ENCODE data around the gene NKX1-2. TPM values are rescaled to one million over a fixed set of nuclear protein-coding genes. Genes with fewer than 3 reads are reported as not detected.
A peak's percentile ranks its signal among the peaks of the same experiment; 100 is the strongest.
"Not testable (repeated sequence)": the region's sequence is repeated elsewhere in the genome, so short reads cannot be mapped to it uniquely, and the experiment has no call there.

Gene NKX1-2
- polyA plus RNA-seq, 10 donors, result not detected

DNA sequence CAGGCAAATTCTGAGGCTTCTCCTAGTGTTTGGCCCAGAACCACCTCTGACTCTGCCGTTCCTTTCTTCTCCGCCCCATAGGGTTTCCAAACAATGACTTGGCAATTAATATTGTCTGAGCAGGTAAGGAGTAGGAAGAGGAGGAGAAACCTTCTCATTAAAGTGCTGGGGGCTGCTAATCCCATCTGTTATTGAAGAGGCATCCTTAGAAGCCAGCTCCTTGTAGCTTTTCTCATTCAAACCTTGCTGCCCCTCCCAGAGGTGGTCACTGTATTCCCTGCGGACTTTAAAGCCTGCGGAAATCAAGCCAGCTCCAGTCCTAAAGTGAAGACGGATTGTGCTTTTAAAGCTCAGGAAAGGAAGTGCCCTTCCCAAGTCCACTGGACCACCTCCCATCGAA lies 1.4 kb upstream of the NKX1-2 start:
- no peak for DNase-seq

DNA sequence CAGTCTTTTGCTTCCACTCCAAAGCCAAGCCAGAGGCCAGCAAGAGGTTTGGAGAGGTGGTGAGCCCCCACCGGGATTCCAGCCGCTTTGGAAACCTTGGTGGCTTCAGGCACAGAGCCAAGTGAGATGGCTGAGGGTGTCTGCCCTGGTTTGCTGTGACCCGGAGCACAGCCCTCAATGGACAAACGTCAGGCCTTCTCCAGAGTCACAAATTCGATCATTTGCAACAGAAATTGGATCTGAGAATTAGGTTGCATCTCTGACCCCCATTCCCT lies 885 bp upstream of the NKX1-2 start:
- DNase-seq, result no peak

DNA sequence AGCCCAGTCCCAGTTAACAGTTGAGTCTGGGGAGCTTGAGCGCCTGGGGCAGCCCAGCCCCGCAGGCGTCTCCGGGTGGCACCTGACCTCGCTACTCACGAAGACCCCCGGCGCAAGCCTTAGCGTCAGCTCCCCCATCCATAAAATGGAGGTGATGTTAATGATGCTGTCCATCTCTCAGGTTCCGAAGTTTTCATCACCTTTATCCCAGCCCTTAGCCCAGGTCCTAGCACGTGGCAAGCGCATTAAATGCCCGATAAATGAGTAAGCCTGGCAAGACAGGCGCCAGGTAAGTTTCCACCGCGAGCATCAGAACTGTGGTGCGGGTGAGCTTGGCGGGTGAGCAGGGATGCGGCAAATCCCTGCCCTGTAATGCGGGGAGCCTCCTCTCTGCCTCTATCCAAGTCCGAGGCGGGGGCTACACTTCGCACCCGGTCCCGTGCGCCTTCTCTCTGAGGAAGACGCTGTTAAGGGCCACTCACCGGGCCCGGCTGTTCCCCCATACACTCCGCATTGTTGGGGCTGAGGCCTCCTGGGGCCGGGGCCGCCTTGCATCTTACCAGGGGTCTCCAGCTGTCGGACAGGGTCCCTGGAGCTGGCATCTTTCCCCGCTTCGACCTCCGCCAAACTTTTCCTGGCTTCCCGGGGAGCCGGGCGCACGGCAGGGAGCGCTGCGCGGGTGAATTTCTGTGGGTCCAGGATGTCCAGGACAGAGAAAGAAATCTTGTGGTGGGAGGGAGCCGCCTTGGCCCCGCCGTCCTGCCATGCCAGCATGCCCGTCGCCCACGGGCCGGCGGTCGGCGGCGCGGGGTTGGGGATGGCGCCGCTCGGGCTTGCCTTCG lies 444 bp downstream of the NKX1-2 start:
- DNase-seq, result no peak

DNA sequence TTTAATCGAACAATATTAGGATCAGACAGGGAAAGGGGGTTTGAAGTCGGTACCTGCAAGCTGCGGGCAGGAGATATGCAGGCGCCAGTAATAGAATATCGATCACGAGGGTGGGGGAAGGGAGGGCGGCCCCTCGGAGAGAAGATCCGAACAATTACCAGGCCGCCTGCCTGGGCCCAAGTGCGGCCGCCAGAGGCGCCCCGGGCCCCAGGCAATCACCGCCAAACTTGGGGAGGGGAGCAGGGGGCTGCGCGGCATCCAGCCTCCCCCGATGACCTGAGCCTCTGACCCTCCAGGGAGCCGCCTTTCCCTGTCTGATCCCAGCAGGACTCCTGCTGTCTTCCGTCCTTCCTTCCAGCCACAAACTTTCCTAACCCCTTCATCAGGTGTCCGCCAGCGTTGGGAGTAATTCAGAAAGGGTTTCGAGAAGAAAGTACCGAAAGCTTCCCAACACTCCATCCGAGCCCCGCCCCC lies 1.1 kb downstream of the NKX1-2 start:
- DNase-seq, result no peak

GRCh38 chr10:124447751-124448466 lies 1.9 kb downstream of the NKX1-2 start:
- DNase-seq, result no peak

DNA sequence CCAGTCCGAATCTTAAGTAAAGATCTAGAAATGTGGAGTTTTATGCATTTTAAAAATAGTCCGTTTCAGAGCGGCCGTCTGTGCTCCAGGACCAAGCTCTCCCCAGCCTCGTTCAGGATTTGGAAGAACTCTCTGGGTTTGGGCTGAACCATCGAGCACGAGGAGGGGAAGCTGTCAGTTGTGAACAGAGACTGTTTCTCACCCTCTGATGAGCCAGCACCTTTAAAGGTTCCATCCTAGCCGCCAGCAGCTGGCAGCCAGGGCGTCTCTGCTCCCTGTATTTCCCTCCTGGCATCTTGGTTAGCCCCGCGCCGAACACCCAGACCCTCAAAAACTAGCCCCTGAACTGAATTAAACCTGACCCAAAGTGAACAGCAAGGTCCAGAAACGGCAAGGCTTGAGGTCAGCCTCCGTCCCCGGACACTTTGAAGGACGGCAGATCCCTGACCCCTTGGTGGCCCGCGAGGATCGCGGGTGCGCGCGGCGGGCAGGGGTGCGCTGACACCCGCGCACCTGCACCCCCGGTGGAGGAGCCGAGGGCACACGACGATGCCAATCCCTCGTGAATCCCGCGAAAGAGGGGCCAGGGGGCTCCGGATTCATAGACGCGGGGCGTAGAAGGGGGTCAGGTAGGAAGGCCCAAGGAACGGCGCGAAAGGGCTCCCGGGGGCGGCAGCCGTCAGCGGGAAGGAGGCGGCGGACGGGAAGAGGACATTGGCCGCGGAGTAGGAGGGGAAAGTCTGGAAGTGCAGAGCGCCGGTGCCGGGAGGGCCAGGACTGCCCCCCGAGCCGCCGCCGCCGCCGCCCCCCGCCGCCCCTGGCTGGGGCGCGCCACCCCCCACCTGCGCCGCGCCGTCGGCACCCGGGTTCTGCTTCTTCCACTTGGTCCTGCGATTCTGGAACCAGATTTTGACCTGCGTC lies 2.7 kb downstream of the NKX1-2 start:
- no peak for DNase-seq

DNA sequence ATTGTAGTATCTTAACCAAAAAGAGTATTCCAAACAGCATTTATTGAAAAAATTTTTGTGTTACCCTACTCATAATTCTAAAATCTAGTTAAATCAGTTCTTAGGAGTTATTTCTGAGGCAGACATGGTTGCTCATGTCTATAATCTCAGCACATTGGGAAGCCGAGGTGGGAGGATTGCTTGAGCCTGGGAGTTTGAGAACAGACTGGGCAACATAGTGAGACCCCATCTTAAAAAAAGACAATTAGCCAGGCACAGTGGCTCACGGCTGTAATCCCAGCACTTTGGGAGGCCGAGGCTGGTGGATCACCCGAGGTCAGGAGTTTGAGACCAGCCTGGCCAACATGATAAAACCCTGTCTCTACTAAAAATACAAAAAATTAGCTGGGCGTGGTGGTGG lies 8.1 kb downstream of the NKX1-2 start:
- not testable (repeated sequence) for DNase-seq

GRCh38 chr10:124436191-124436638 lies 13.6 kb downstream of the NKX1-2 start:
- DNase-seq, result no peak

DNA sequence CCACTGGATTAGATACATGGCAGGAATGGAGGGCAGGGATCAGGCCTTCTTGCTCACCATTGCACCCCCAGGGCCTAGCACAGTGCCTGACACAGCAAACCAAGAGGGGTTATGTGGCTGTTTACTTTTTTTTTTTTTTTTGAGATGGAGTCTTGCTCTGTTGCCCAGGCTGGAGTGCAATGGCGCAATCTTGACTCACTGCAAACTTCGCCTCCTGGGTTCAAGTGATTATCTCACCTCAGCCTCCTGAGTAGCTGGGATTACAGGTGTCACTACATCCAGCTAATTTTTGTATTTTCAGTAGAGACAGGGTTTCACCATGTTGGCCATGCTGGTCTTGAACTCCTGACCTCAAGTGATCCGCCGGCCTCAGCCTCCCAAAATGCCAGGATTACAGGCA lies 14.2 kb downstream of the NKX1-2 start:
- not testable (repeated sequence) for DNase-seq

- no peak for DNase-seq
Observed at GRCh38 chr10:124433461-124433860, 16.4 kb downstream of the NKX1-2 start.

DNA sequence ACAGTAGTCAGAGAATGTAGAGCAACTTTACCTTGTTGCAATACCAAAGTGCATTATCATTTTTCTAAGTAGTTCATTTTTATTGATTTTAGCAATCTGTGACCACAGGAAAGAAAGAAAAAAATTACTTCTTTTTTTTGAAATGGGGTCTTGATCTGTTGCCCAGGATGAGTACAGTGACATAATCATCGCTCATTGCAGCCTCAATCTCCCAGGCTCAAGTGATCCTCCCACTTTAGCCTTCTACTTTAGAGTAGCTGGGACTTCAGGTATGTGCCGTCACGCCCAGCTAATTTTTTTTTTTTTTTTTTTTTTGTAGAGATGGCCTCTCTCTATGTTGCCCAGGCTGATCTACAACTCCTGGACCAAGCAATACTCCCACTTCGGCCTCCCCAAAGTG lies 19.8 kb downstream of the NKX1-2 start:
- DNase-seq, result no peak

DNA sequence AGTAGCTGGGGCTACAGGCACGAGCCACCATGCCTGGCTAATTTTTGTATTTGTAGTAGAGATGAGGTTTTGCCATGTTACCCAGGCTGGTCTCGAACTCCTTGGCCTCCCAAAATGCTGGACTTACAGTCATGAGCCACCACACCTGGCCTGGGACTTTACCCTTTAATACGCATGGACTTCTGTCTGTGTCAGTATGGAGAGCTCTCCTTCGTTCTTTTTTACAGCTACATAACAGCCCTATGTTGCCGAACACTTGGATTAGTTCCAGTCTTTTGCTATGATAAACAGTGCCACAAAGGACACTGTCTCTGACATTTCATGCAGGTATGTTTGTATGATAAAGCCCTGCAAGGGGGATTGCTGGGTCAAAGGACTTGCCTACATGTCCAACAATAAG lies 20.3 kb downstream of the NKX1-2 start:
- DNase-seq, result no peak

DNA sequence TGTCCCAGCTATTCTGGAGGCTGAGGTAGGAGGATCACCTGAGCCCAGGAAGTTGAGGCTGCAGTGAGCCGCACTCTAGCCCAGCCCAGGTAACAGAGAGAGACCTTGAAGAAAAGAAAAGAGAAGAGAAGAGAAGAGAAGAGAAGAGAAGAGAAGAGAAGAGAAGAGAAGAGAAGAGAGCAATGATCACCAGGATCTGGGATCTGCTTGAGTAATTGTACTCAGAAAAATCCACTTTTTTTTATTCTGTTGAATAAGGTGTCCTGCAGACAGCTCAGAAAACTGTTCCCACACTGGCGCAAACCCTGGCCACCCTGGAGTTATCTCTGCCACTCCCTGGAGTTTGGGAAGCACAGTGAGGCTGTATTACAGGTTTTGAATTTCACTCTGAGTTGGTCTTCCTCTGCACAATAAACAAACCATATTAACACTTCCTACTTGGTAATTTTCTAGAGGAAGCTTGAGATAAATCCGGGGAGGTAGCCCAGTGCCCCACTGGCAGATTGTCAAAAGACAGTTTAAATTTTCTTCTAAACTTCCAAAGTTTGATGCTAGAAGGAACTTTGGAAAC lies 21.5 kb downstream of the NKX1-2 start:
- no peak for DNase-seq

- no peak for DNase-seq
Observed at GRCh38 chr10:124425227-124425962, 24.4 kb downstream of the NKX1-2 start.

DNA sequence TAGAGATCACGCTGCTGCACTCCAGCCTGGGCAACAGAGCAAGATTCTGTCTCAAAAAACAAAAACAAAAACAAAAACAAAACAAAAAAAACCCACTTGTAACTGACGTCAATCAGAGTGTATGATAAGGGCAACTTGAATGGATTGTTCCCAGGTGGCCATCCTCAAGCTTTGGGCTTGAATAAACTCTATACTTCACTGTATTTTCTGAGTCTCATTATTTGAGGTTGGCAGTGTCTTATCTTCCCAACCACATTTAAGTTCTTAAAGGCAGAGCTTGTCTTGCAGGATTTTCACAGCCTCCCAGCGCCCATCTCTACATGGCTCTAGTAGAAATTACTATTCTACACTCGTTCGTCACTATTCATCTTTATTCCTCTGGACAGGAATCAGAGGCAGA lies 26.0 kb downstream of the NKX1-2 start:
- DNase-seq, result no peak

DNA sequence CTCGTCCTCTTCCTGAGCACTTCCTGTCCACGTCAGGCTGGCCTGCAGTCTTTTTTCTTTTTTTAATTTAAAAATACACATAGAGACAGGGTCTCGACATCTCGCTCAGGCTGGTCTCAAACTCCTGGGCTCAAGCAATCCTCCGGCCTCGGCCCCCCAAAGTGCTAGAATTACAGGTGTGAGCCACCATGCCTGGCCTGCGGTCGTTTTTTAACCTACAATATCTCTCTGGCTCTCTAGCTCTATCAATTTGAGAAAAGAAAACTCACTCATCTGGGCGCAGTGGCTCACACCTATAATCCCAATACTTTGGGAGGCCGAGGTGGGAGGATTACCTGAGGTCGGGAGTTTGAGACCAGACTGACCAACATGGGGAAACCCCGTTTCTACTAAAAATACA lies 27.1 kb downstream of the NKX1-2 start:
- DNase-seq, result no peak

GRCh38 chr10:124420254-124420653 lies 29.6 kb downstream of the NKX1-2 start:
- DNase-seq, result no peak

- DNase-seq, result no peak
Observed at GRCh38 chr10:124419635-124420034, 30.2 kb downstream of the NKX1-2 start.

GRCh38 chr10:124418726-124419501 lies 30.9 kb downstream of the NKX1-2 start, which contains the start of gene OAT:
Gene OAT (minus strand): TSS chr10:124418923. CDS start chr10:124412171, 6,752 bp downstream.
- DNase-seq, result peak; percentile 96 to 99 (median 97)

All from muscle of back (tissue), 11 donors.